H9 (cell line): ENCODE measurements around the gene PCGF3. TPM values are rescaled to one million over a fixed set of nuclear protein-coding genes. Genes with fewer than 3 reads are reported as not detected.

ENCODE experiments used
- DNase-seq: peaks from one replicate; pipeline ENCODE4 v3.0.0-alpha.2; 2017
- H2AFZ ChIP-seq: one replicate; pipeline ENCODE4 v1.6.1; 2013; ENCODE audit warnings: mild to moderate bottlenecking, low read length, control low read depth, moderate library complexity
- H2AK5ac ChIP-seq: 2 replicates; pipeline ENCODE4 v1.6.1; 2013; ENCODE audit warnings: low read length, control low read depth, mixed read lengths; ENCODE audit not compliant: insufficient read length
- H2BK120ac ChIP-seq: one replicate; pipeline ENCODE4 v1.6.1; 2013; ENCODE audit warnings: low read depth, mild to moderate bottlenecking, low read length, control low read depth, inconsistent platforms; ENCODE audit not compliant: poor library complexity, severe bottlenecking
- H2BK12ac ChIP-seq: 2 replicates; pipeline ENCODE4 v1.6.1; 2013; ENCODE audit warnings: low read length, control low read depth, mixed read lengths, low read depth; ENCODE audit not compliant: insufficient read length
- H2BK15ac ChIP-seq: 2 replicates; pipeline ENCODE4 v1.6.1; 2013; ENCODE audit warnings: low read depth, low read length, control low read depth
- H2BK20ac ChIP-seq: one replicate; pipeline ENCODE4 v1.6.1; 2013; ENCODE audit warnings: low read depth, mild to moderate bottlenecking, low read length, control low read depth, inconsistent platforms; ENCODE audit not compliant: poor library complexity, severe bottlenecking
- H2BK5ac ChIP-seq: 2 replicates; pipeline ENCODE4 v1.6.1; 2013; ENCODE audit warnings: low read length, control low read depth, mixed read lengths; ENCODE audit not compliant: insufficient read length
- H3K14ac ChIP-seq: 2 replicates; pipeline ENCODE4 v1.6.1; 2013; ENCODE audit warnings: low read length, control low read depth; ENCODE audit not compliant: insufficient read depth
- H3K18ac ChIP-seq: 2 replicates; pipeline ENCODE4 v1.6.1; 2013; ENCODE audit warnings: low read depth, mild to moderate bottlenecking, mixed read lengths, low read length, control low read depth; ENCODE audit not compliant: insufficient read length
- H3K23ac ChIP-seq: 2 replicates; pipeline ENCODE4 v1.6.1; 2013; ENCODE audit warnings: low read length, control low read depth, mixed read lengths, low read depth; ENCODE audit not compliant: insufficient read length
- H3K23me2 ChIP-seq: 2 replicates; pipeline ENCODE4 v1.6.1; 2013; ENCODE audit warnings: low read depth, mild to moderate bottlenecking, mixed read lengths, low read length, control low read depth; ENCODE audit not compliant: insufficient read length, poor library complexity, severe bottlenecking
- H3K27ac ChIP-seq: 2 replicates; pipeline ENCODE4 v1.5.1; 2013; ENCODE audit warnings: low read length, control low read depth, mixed read lengths, low read depth; ENCODE audit not compliant: insufficient read length
- H3K27me3 ChIP-seq: 2 replicates; pipeline ENCODE4 v1.6.1; 2013; ENCODE audit warnings: low read length, control low read depth, inconsistent platforms; ENCODE audit not compliant: insufficient read depth
- H3K4ac ChIP-seq: 2 replicates; pipeline ENCODE4 v1.6.1; 2013; ENCODE audit warnings: low read depth, mild to moderate bottlenecking, control low read depth, inconsistent platforms, low read length, moderate library complexity
- H3K4me1 ChIP-seq: 2 replicates; pipeline ENCODE4 v1.6.1; 2013; ENCODE audit warnings: low read length, control low read depth, inconsistent platforms; ENCODE audit not compliant: insufficient read depth
- H3K4me2 ChIP-seq: 2 replicates; pipeline ENCODE4 v1.6.1; 2013; ENCODE audit warnings: low read length, control low read depth, mixed read lengths; ENCODE audit not compliant: insufficient read length, insufficient read depth
- H3K56ac ChIP-seq: 2 replicates; pipeline ENCODE4 v1.6.1; 2013; ENCODE audit warnings: low read depth, mild to moderate bottlenecking, mixed read lengths, low read length, control low read depth; ENCODE audit not compliant: insufficient read length
- H3K79me1 ChIP-seq: 2 replicates; pipeline ENCODE4 v1.6.1; 2013; ENCODE audit warnings: low read depth, mild to moderate bottlenecking, moderate library complexity, low read length, control low read depth, inconsistent platforms; ENCODE audit not compliant: insufficient read depth, poor library complexity, severe bottlenecking
- H3K79me2 ChIP-seq: 2 replicates; pipeline ENCODE4 v1.6.1; 2013; ENCODE audit warnings: low read length, control low read depth, inconsistent platforms; ENCODE audit not compliant: insufficient read depth
- H3K9ac ChIP-seq: 2 replicates; pipeline ENCODE4 v1.6.1; 2013; ENCODE audit warnings: low read length, control low read depth, mixed read lengths; ENCODE audit not compliant: insufficient read length; ENCODE audit errors: extremely low read depth
- H3K9me3 ChIP-seq: one replicate; pipeline ENCODE4 v1.6.1; 2013; ENCODE audit warnings: low read depth, low read length, inconsistent platforms; ENCODE audit not compliant: control insufficient read depth
- H3T11ph ChIP-seq: one replicate; pipeline ENCODE4 v1.6.1; 2013; ENCODE audit warnings: mild to moderate bottlenecking, low read length, control low read depth, inconsistent platforms
- H4K20me1 ChIP-seq: one replicate; pipeline ENCODE4 v1.6.1; 2013; ENCODE audit not compliant: control insufficient read depth, insufficient read length, insufficient read depth
- H4K5ac ChIP-seq: 2 replicates; pipeline ENCODE4 v1.6.1; 2013; ENCODE audit warnings: low read depth, mild to moderate bottlenecking, mixed read lengths, low read length, control low read depth; ENCODE audit not compliant: insufficient read length
- H4K8ac ChIP-seq: replicated peaks from 2 replicates; pipeline ENCODE4 v1.6.1; 2013; ENCODE audit warnings: low read length, control low read depth, mixed read lengths, low read depth; ENCODE audit not compliant: insufficient read length
- H4K91ac ChIP-seq: 2 replicates; pipeline ENCODE4 v1.6.1; 2013; ENCODE audit warnings: low read depth, mild to moderate bottlenecking, moderate library complexity, mixed read lengths, low read length, control low read depth; ENCODE audit not compliant: insufficient read length
- H3K27ac Mint-ChIP-seq, 3 experiments: 2 replicates in 2 of 3; 3 replicates in 1 of 3; pipeline ENCODE4 v1.8.0; 2020 to 2021; ENCODE audit warnings: mixed read lengths in 3 of 3, mild to moderate bottlenecking in 1 of 3, moderate library complexity in 1 of 3
- H3K27me3 Mint-ChIP-seq: 2 replicates; pipeline ENCODE4 v1.8.0; 2021; ENCODE audit warnings: low read depth, mild to moderate bottlenecking, moderate library complexity, mixed read lengths
- H3K36me3 Mint-ChIP-seq, 3 experiments: 2 replicates in 2 of 3; 3 replicates in 1 of 3; pipeline ENCODE4 v1.8.0; 2020 to 2021; ENCODE audit warnings: low read depth in 3 of 3, mixed read lengths in 3 of 3; ENCODE audit not compliant: insufficient read depth in 1 of 3
- H3K4me1 Mint-ChIP-seq, 2 experiments: 2 replicates each; pipeline ENCODE4 v1.8.0; 2020; ENCODE audit warnings: mixed read lengths in 2 of 2
- H3K4me3 Mint-ChIP-seq, 2 experiments: 2 replicates in 1 of 2; 3 replicates in 1 of 2; pipeline ENCODE4 v1.8.0; 2020 to 2021; ENCODE audit warnings: mild to moderate bottlenecking in 2 of 2, mixed read lengths in 2 of 2, moderate library complexity in 1 of 2
- H3K9me3 Mint-ChIP-seq, 2 experiments: 2 replicates in 1 of 2; 3 replicates in 1 of 2; pipeline ENCODE4 v1.8.0; 2020; ENCODE audit warnings: mild to moderate bottlenecking in 2 of 2, mixed read lengths in 2 of 2, moderate library complexity in 1 of 2
- WGBS: extraction: QIAGEN DNeasy Blood & Tissue Kit; methylation state at CpG from one replicate; pipeline ENCODE4 v1.1.7; 2013; ENCODE audit warnings: missing lambda C conversion rate, low lambda C conversion rate, mixed read lengths; ENCODE audit not compliant: insufficient read length; ENCODE audit errors: extremely low coverage; 5-methylcytosine and 5-hydroxymethylcytosine counted together
- total RNA-seq: library from RNA; stranded (reverse); gene quantifications from 2 replicates; pipeline ENCODE4 v1.2.1, GENCODE V29; 2021
- TF ChIP-seq, protein P1 (sequence below): fragments of 200-600 bp; sonication (generic); conservative IDR thresholded peaks from 3 replicates; pipeline ENCODE4 v1.8.0; 2021; ENCODE audit warnings: antibody characterized with exemption, mild to moderate bottlenecking

PCGF3 gene
- total RNA-seq, 1 experiment from 2014 or later = 43.1 TPM

- H3K4me2 ChIP-seq = no peak overlapping the region
- no peak overlapping the region for H3K56ac ChIP-seq
- no peak overlapping the region for H2BK5ac ChIP-seq
- H4K20me1 ChIP-seq = no peaks in the 10 kb centered on the region
- no peak overlapping the region for H2BK20ac ChIP-seq
- Mint-ChIP-seq H3K4me3 (no peak overlapping the region; a peak in 1 of 5 replicates), H3K27ac (no peak overlapping the region), H3K27me3 (peaks cover 2% of the 10 kb centered on the region; the same call in 1 of the 2 replicates), H3K36me3 (peaks cover 0 to 2% (median 0%) of the 10 kb centered on the region in 3 experiments; a peak in 4 of 7 replicates), H3K4me1 (peaks cover 0 to 3% of the 10 kb centered on the region in 2 experiments; a peak in 1 of 4 replicates), H3K9me3 (no peaks in the 10 kb centered on the region)
- H3K23me2 ChIP-seq = peaks cover 2% of the 10 kb centered on the region
- no CpG with 5 or more reads among the region's 42 CpGs for WGBS
- no peak overlapping the region for H3T11ph ChIP-seq
- H3K27me3 ChIP-seq = no peaks in the 10 kb centered on the region
- TF ChIP-seq, protein P1, sequence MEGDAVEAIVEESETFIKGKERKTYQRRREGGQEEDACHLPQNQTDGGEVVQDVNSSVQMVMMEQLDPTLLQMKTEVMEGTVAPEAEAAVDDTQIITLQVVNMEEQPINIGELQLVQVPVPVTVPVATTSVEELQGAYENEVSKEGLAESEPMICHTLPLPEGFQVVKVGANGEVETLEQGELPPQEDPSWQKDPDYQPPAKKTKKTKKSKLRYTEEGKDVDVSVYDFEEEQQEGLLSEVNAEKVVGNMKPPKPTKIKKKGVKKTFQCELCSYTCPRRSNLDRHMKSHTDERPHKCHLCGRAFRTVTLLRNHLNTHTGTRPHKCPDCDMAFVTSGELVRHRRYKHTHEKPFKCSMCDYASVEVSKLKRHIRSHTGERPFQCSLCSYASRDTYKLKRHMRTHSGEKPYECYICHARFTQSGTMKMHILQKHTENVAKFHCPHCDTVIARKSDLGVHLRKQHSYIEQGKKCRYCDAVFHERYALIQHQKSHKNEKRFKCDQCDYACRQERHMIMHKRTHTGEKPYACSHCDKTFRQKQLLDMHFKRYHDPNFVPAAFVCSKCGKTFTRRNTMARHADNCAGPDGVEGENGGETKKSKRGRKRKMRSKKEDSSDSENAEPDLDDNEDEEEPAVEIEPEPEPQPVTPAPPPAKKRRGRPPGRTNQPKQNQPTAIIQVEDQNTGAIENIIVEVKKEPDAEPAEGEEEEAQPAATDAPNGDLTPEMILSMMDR = no peak
- no peak overlapping the region for H3K9ac ChIP-seq
- H2BK120ac ChIP-seq = no peak overlapping the region
- DNase-seq = peak; percentile 20
- no peak overlapping the region for H3K14ac ChIP-seq
- H2AFZ ChIP-seq = no peak overlapping the region
- no peaks in the 10 kb centered on the region for H3K79me1 ChIP-seq
- H3K23ac ChIP-seq = no peak overlapping the region
- no peak overlapping the region for H2AK5ac ChIP-seq
- H3K27ac ChIP-seq = no peak overlapping the region
- no peak overlapping the region for H4K91ac ChIP-seq
- H3K79me2 ChIP-seq = no peaks in the 10 kb centered on the region
- no peak overlapping the region for H3K18ac ChIP-seq
- no peak overlapping the region for H2BK15ac ChIP-seq
- H2BK12ac ChIP-seq = no peak overlapping the region
- H4K8ac ChIP-seq = no peak overlapping the region
- H3K9me3 ChIP-seq = no peaks in the 10 kb centered on the region
- no peak overlapping the region for H4K5ac ChIP-seq
- no peaks in the 10 kb centered on the region for H3K4me1 ChIP-seq
- no peak overlapping the region for H3K4ac ChIP-seq
Measured at GRCh38 chr4:661881-662761, 43.5 kb upstream of the PCGF3 start.
